ENCODE results near the gene SP7. TPM values are rescaled to one million over a fixed set of nuclear protein-coding genes. Genes with fewer than 3 reads are reported as not detected.
A peak's percentile ranks its signal among the peaks of the same experiment; 100 is the strongest.
"Not testable (repeated sequence)": the region's sequence is repeated elsewhere in the genome, so short reads cannot be mapped to it uniquely, and the experiment has no call there.

The SP7 gene
- total RNA-seq, 1 donor from 2014 or later: not detected

GRCh38 chr12:53352331-53353256 lies 16.4 kb upstream of the SP7 start:
- peak; percentile 98 for ATAC-seq
- intact Hi-C loops (cut with micrococcal nuclease): no loop called here
- peak; percentile 74 for DNase-seq

GRCh38 chr12:53347905-53348304 lies 11.8 kb upstream of the SP7 start:
- ATAC-seq: no peak
- DNase-seq: no peak
- intact Hi-C loops (cut with micrococcal nuclease): no loop called here

- intact Hi-C loops (cut with micrococcal nuclease): no loop called here
- DNase-seq (no peak), ATAC-seq (no peak)
These were observed 10.3 kb upstream of the SP7 start for GRCh38 chr12:53346491-53346890.

- intact Hi-C loops (cut with micrococcal nuclease): no loop called here
- DNase-seq (peak; percentile 70), ATAC-seq (peak; percentile 63)
These were observed 9.5 kb upstream of the SP7 start for GRCh38 chr12:53345486-53346188.

- intact Hi-C loops (cut with micrococcal nuclease): no loop called here
- peak; percentile 95 for ATAC-seq
- peak; percentile 85 for DNase-seq
These were observed 8.8 kb upstream of the SP7 start for GRCh38 chr12:53344824-53345485.

GRCh38 chr12:53344487-53344823 lies 8.3 kb upstream of the SP7 start:
- ATAC-seq (no peak), DNase-seq (no peak)
- intact Hi-C loops (cut with micrococcal nuclease): no loop called here

GRCh38 chr12:53343969-53344368 lies 7.8 kb upstream of the SP7 start:
- ATAC-seq (no peak), DNase-seq (no peak)
- intact Hi-C loops (cut with micrococcal nuclease): no loop called here

GRCh38 chr12:53343449-53343848 lies 7.3 kb upstream of the SP7 start:
- DNase-seq: no peak
- ATAC-seq: no peak

GRCh38 chr12:53340398-53340797 lies 4.2 kb upstream of the SP7 start:
- intact Hi-C loops (cut with micrococcal nuclease): no loop called here
- DNase-seq: no peak
- ATAC-seq: no peak

More at GRCh38 chr12:53343449-53343848, 7.3 kb upstream of the SP7 start:
- intact Hi-C loops (cut with micrococcal nuclease): no loop called here

GRCh38 chr12:53338916-53339315 lies 2.8 kb upstream of the SP7 start:
- intact Hi-C loops (cut with micrococcal nuclease): no loop called here
- DNase-seq: no peak
- no peak for ATAC-seq

GRCh38 chr12:53338017-53338416 lies 1.9 kb upstream of the SP7 start:
- ATAC-seq (peak; percentile 64), DNase-seq (no peak)
- intact Hi-C loops (cut with micrococcal nuclease): no loop called here

- ATAC-seq (no peak), DNase-seq (no peak)
- intact Hi-C loops (cut with micrococcal nuclease): no loop called here
These were observed 1.3 kb downstream of the SP7 start for GRCh38 chr12:53334822-53335221.

GRCh38 chr12:53333845-53334244 lies 2.3 kb downstream of the SP7 start:
- ATAC-seq (no peak), DNase-seq (no peak)
- intact Hi-C loops (cut with micrococcal nuclease): no loop called here

- intact Hi-C loops (cut with micrococcal nuclease): no loop called here
- ATAC-seq: no peak
- DNase-seq: no peak
These were observed 2.9 kb downstream of the SP7 start for GRCh38 chr12:53333289-53333688.

- DNase-seq (no peak), ATAC-seq (no peak)
- intact Hi-C loops (cut with micrococcal nuclease): no loop called here
These were observed 3.4 kb downstream of the SP7 start for GRCh38 chr12:53332744-53333143.

GRCh38 chr12:53332339-53332738 lies 3.8 kb downstream of the SP7 start:
- ATAC-seq; intact Hi-C loops (cut with micrococcal nuclease); DNase-seq: not testable (repeated sequence)

- intact Hi-C loops (cut with micrococcal nuclease): no loop called here
- DNase-seq (no peak), ATAC-seq (no peak)
These were observed 5.5 kb downstream of the SP7 start for GRCh38 chr12:53330671-53331070.

GRCh38 chr12:53328043-53328435 lies 8.1 kb downstream of the SP7 start:
- intact Hi-C loops (cut with micrococcal nuclease): no loop called here
- DNase-seq: no peak
- no peak for ATAC-seq

GRCh38 chr12:53327435-53328042 lies 8.6 kb downstream of the SP7 start:
- ATAC-seq (no peak), DNase-seq (no peak)
- intact Hi-C loops (cut with micrococcal nuclease): no loop called here
